HTERT RPE-1 (cell line): ENCODE measurements around the gene CPT1A.

Experiments
- in situ Hi-C: fragments of 300-500 bp; cut with MboI; formaldehyde crosslinking; loops from 4 replicates; pipeline ENCODE4 v1.14.3; 2020; ENCODE audit warnings: low sequenced_read_pairs

CPT1A gene

GRCh38 chr11:68832476-68833181 is 9.1 kb downstream of the CPT1A start:
- in situ Hi-C loops: no loop called here

DNA sequence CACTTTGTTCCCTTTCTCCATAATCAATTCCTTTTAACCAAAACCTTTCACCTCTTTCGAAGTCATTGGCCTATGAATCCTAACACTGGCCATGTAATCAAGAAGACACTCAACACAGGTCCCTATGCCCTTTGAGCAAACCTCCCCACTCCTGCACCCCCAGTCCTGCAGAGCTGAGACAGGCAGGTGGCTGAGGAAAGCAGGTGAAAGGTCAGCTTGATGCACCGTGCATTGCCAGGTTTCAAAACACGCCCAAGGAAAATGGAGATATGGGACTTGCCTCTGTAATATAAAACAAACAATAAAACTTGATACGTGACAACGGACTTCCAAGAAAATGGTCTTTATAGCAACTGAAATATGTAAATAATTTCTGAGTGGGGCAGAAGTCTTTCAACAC is 10.6 kb downstream of the CPT1A start:
- in situ Hi-C loops: no loop called here

GRCh38 chr11:68829581-68829980 is 12.1 kb downstream of the CPT1A start:
- in situ Hi-C loops: no loop called here

DNA sequence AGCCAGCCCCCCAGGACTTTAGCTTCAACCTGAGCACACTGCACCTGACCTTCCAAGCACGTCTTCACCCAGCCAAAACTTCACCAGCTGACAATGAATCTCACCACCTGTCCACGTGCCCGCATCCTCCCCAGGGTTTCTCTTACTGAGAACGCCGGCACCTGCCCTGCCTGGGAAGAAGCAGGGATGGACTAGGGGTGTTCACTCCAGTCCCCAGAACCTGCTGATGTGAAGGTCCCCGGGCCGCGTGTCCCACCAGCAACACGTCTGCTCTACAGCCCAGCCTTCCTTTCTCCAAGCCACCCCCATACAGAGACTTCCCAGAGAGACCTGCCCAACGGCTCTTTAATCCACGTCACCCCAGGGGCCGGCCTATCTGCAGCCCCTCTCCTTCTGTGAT is 12.8 kb downstream of the CPT1A start:
- in situ Hi-C loops: no loop called here

GRCh38 chr11:68828155-68828931 is 13.4 kb downstream of the CPT1A start:
- in situ Hi-C loops: no loop called here

DNA sequence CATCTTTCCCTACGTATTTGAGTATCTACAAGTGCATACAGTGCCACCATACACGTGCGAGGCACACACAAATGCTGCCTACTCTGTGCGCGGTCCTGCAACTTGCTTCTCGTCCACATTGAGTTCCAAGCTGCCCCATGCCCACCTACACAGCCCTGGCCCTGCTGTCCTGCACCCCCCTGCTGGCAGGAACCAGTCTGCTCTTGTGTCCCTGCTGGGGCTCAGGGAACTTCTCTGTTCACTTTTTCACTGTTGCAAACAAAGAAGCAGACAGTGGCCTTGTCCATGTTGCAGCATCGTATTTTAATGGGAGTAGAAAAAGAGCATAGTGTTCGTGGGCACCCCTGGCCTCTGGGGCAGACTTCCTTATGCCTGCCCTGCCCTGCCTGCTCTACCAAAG is 14.0 kb downstream of the CPT1A start:
- in situ Hi-C loops: no loop called here

DNA sequence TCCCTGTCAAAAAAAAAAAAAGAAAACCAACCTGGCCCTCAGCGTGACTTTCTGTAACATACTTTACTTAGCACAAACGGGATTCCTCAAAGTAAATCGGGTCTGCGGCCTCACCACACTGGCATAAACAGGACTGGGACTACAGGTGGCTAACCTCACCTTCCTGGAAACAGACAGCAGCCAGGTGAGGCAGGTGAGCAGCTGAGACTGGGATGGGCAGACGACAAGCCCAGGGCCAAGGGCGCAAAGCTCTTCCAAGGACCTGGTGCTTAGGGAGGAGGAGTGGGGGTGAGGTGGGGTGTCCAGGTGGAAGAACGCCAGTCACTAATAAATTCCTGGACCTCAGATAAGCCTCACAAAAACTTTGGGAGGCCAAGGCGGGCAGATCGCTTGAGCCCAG is 15.0 kb downstream of the CPT1A start:
- in situ Hi-C loops: no loop called here

- in situ Hi-C loops: no loop called here
Measured at GRCh38 chr11:68825571-68825970, 16.1 kb downstream of the CPT1A start.

DNA sequence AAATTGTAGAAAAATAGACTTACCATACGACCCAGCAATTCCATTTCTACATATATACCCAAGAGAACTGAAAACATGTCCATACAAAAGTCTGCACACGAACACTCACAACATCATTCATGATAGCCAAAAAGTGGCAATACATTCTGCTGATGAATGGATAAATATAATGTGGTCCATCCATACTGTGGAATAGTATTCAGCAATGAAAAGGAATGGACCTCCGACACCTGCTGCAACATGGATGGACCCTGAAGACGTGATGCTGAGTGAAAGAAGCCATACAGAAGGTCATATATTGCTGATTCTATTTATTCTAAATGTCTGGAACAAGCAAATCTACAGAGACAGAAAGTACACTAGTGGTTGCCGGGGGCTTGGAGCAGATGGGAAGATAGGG is 19.2 kb downstream of the CPT1A start:
- in situ Hi-C loops: no loop called here

GRCh38 chr11:68821670-68822069 is 20.0 kb downstream of the CPT1A start:
- in situ Hi-C loops: no loop called here

- in situ Hi-C loops: no loop called here
Measured at GRCh38 chr11:68819362-68819761, 22.4 kb downstream of the CPT1A start.

DNA sequence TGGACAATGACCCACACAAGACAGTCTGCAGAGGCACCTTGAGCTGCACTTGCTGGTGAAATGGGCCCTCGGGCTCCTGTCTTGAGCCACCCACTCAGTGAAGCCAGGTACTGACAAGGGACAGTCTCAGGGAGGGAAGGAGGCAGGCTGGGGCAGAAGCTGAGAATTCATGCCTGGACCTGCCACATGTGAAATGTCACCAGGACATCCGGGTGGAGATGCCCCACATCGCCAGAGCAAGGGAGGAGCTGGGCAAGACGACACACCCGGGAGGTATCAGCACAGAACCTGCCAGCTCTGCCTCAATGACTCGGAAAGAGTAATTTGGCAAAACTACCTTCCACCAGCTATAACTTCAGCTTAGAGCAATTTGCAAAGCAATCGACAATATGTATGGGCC is 23.5 kb downstream of the CPT1A start:
- in situ Hi-C loops: no loop called here

- in situ Hi-C loops: no loop called here
Measured at GRCh38 chr11:68817554-68817953, 24.2 kb downstream of the CPT1A start.

GRCh38 chr11:68816917-68817419 is 24.7 kb downstream of the CPT1A start:
- in situ Hi-C loops: no loop called here

- in situ Hi-C loops: no loop called here
Measured at GRCh38 chr11:68816251-68816776, 25.4 kb downstream of the CPT1A start.

- in situ Hi-C loops: no loop called here
Measured at GRCh38 chr11:68813773-68814172, 27.9 kb downstream of the CPT1A start.

GRCh38 chr11:68812526-68812925 is 29.2 kb downstream of the CPT1A start:
- in situ Hi-C loops: no loop called here

DNA sequence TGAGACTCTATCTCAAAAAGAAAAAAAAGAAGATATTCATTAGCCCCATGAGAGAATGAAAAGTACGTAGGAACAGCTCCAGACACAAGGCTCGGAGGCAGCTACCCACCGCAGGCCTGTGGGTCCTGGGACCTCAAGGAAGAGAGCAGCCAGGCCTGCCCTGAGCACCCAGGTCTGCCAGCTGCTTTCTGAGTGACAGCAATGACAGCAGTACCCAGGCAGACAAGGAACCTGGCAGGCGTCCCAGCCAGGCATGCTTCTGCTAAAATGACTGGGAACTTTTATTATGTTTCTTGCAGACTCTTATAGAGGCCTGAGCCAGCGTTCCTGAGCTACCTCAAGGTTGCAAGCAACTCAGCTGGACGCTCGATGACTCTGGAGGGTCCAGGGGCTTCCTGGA is 31.6 kb downstream of the CPT1A start:
- in situ Hi-C loops: no loop called here

DNA sequence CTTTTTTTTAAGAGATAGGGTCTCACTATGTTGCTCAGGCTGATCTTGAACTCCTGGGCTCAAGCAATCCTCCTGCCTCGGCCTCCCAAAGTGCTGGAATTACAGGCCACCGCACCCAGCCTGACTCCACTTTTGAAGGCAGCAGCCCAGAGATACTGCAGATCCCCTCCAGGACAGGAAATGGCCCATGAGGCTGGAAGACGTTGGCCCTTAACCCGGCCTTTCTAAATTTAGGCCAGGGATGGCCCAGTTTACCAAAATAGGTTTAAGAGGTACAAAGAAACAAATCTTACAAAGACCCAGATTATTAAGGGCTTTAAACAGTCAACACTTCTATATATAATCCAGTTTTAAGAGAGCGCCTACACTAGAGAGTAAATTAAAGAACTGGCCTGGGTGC is 32.2 kb downstream of the CPT1A start:
- in situ Hi-C loops: no loop called here

GRCh38 chr11:68808787-68809186 is 32.9 kb downstream of the CPT1A start:
- in situ Hi-C loops: no loop called here

DNA sequence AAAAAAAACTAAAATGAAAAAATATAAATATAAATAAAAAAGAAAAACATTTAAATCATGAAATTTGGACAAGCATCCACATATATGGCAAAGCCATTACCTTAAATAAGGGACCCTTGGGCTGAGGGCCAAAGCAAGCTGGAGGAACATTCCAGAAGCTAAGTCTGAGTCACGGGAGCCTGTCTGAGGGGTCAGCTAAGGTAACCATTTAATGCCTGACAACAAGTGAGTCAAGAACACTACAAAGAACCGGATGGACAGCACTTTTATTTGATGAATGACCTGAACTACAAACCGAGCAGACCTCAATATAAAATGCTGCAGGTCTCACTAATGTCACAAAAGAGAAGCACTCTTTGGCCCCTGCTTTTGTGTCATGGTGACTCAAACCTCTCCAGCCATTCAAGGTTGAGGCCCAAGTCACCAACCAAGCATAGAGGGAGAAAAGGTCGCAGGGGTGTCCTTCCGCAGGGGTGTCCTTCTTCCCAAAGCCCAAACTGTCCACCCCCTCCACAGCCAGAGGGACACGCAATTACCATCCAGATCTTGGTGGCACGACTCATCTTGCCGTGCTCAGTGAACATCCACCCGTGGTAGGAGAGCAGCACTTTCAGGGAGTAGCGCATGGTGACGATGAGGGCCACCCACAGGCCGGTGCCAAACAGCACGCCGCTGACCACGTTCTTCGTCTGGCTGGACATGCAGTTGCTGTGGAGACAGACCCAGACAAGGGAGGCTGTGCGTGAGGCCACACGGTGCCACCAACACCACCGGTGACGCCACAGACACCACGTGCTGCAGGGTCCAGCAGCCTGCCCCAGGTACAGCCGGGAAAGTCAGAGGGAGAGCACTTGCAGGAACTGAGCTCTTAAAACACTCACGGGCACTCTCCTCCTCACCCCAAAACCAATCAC is 34.5 kb downstream of the CPT1A start:
- in situ Hi-C loops: no loop called here
